OCI-LY3 (cell line): ENCODE results near the gene TLE6.

ENCODE experiments used
- H2AFZ ChIP-seq: fragments of 200-600, 300-600 bp; shearing (Covaris generic); 2 replicates; pipeline ENCODE4 v1.6.0; 2014; ENCODE audit warnings: antibody characterized with exemption, low read depth, low read length
- H3K27ac ChIP-seq: fragments of 200-600, 300-600 bp; sonication (generic); 2 replicates; pipeline ENCODE4 v1.5.1; 2014; ENCODE audit warnings: mild to moderate bottlenecking, low read length, moderate library complexity, mixed read lengths
- H3K27me3 ChIP-seq: fragments of 200-600, 300-600 bp; sonication (generic); 2 replicates; pipeline ENCODE4 v1.6.1; 2014; ENCODE audit warnings: low read depth, low read length, mixed read lengths
- H3K36me3 ChIP-seq: fragments of 200-600, 300-600 bp; sonication (generic); replicated peaks from 2 replicates; pipeline ENCODE3; 2014; ENCODE audit warnings: low read depth, low read length, mixed read lengths
- H3K4me1 ChIP-seq: fragments of 300-600, 200-600 bp; sonication (generic); 2 replicates; pipeline ENCODE4 v1.6.1; 2014; ENCODE audit warnings: low read length, mixed read lengths
- H3K4me2 ChIP-seq: fragments of 200-600, 300-600 bp; sonication (generic); 2 replicates; pipeline ENCODE4 v1.6.1; 2014; ENCODE audit warnings: low read length, mixed read lengths
- H3K4me3 ChIP-seq: fragments of 300-600, 200-600 bp; sonication (generic); 2 replicates; pipeline ENCODE4 v1.5.1; 2014; ENCODE audit warnings: antibody characterized with exemption, mild to moderate bottlenecking, low read length, moderate library complexity
- H3K79me2 ChIP-seq: fragments of 300-600, 200-600 bp; shearing (Covaris generic); 2 replicates; pipeline ENCODE4 v1.6.1; 2014; ENCODE audit warnings: mild to moderate bottlenecking, low read length, mixed read lengths
- H3K9ac ChIP-seq: fragments of 300-600, 200-600 bp; shearing (Covaris generic); 2 replicates; pipeline ENCODE4 v1.6.0; 2014; ENCODE audit warnings: mild to moderate bottlenecking, low read length, moderate library complexity
- H3K9me3 ChIP-seq: fragments of 200-600, 300-600 bp; shearing (Covaris generic); 2 replicates; pipeline ENCODE4 v1.6.1; 2014; ENCODE audit warnings: low read length, mixed read lengths; ENCODE audit not compliant: insufficient read depth
- H4K20me1 ChIP-seq: fragments of 200-600, 300-600 bp; sonication (generic); 2 replicates; pipeline ENCODE4 v1.6.1; 2016; ENCODE audit warnings: low read length, mixed read lengths; ENCODE audit not compliant: insufficient read depth
- CTCF ChIP-seq: fragments of 200-600, 300-600 bp; sonication (generic); IDR thresholded peaks from 2 replicates; pipeline ENCODE4 v1.5.1; 2014; ENCODE audit warnings: antibody characterized with exemption, low read length, low read depth
- EZH2phosphoT487 ChIP-seq: fragments of 200-600 bp; shearing (Covaris generic); IDR thresholded peaks from 2 replicates; pipeline ENCODE4 v1.6.1; 2018; ENCODE audit warnings: antibody characterized with exemption, mixed run types, low read depth

TLE6 gene

GRCh38 chr19:3017923-3018322 is 40.6 kb downstream of the TLE6 start:
- no peak overlapping the region for H2AFZ ChIP-seq
- no peaks in the 10 kb centered on the region for H3K79me2 ChIP-seq
- no peaks in the 10 kb centered on the region for H3K4me1 ChIP-seq
- TF ChIP-seq EZH2phosphoT487 (no peak), CTCF (no peak)
- H4K20me1 ChIP-seq = no peaks in the 10 kb centered on the region
- no peak overlapping the region for H3K9ac ChIP-seq
- no peak overlapping the region for H3K4me2 ChIP-seq
- H3K36me3 ChIP-seq = no peaks in the 10 kb centered on the region
- H3K4me3 ChIP-seq = no peak overlapping the region
- no peaks in the 10 kb centered on the region for H3K9me3 ChIP-seq
- H3K27me3 ChIP-seq = no peaks in the 10 kb centered on the region
- H3K27ac ChIP-seq = no peak overlapping the region

DNA sequence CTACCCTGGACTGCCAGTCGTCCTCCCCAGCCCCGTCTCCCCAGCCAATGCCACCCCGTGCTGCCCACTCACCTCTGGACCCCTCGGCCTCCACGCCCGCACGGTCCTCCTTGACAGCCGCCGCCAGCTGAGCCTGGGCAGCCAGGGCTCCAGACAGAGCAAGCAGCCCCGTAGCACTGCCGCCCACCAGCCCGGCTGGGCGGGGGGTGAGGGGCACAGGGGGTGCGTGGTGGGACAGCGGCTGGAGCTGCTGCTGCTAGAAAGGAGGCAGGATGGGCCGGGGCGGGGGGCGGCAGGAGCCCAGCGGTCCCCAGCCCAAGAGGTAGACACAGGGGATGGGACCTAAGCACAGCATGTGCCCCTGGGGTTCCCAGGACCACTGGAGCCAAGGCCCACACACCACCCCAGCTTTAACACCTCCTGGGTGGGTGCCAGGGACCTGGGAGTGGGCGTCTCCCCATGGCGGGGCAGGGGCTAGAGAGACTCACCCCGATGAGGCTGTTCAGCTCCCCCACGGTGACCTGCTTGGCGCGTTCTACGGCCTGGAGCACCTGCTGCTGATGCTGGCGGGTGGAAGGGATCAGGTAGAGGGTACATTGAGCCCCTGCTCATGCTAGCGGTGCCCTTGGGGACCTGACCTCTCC is 42.0 kb downstream of the TLE6 start:
- Histone ChIP-seq H3K4me2 (no peak overlapping the region), H3K27ac (no peak overlapping the region), H2AFZ (no peak overlapping the region), H3K4me1 (no peaks in the 10 kb centered on the region), H3K79me2 (no peaks in the 10 kb centered on the region), H3K9ac (no peak overlapping the region), H3K27me3 (peaks cover 2% of the 10 kb centered on the region), H3K9me3 (no peaks in the 10 kb centered on the region), H4K20me1 (no peaks in the 10 kb centered on the region), H3K4me3 (no peak overlapping the region), H3K36me3 (no peaks in the 10 kb centered on the region)
- no peak for TF ChIP-seq CTCF
- no peak for TF ChIP-seq EZH2phosphoT487

DNA sequence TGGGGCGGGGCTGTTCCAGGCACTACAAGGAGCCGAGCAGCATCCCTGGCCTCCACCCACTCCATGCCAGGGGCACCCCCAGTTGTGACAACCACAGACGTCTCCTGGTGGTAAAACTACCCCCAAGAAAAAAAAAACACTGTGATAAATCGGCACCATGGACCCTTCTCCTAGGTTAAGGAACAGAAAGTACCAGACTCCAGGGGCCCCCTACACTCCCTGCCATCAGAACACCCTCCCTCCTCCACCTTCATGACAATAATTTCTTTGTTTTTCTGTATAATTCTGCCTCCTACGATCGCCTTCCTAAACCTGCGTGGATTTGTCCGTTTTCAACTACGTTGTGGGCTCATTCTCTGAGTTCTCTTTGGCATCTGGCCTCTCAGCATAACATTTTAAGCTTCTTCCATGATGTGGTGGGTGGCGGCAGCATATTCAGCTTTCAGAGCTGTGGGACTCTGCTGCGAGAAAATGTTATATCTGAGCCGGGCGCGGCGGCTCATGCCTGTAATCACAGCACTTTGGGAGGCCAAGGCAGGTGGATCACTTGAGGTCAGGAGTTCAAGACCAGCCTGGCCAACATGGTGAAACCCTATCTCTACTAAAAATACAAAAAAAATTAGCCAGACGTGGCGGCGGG is 43.1 kb downstream of the TLE6 start:
- Histone ChIP-seq H4K20me1 (no peaks in the 10 kb centered on the region), H3K9me3 (no peaks in the 10 kb centered on the region), H3K27me3 (peaks cover 13% of the 10 kb centered on the region), H3K4me3 (no peak overlapping the region), H2AFZ (no peak overlapping the region), H3K79me2 (no peaks in the 10 kb centered on the region), H3K4me2 (no peak overlapping the region), H3K36me3 (no peaks in the 10 kb centered on the region), H3K9ac (no peak overlapping the region), H3K27ac (no peak overlapping the region), H3K4me1 (no peaks in the 10 kb centered on the region)
- TF ChIP-seq CTCF (no peak), EZH2phosphoT487 (no peak)

GRCh38 chr19:3024509-3024869 is 47.1 kb downstream of the TLE6 start:
- Histone ChIP-seq H3K27ac (no peak overlapping the region), H3K9ac (no peak overlapping the region), H3K4me1 (no peaks in the 10 kb centered on the region), H3K4me2 (no peak overlapping the region), H2AFZ (no peak overlapping the region), H3K4me3 (no peak overlapping the region), H3K36me3 (no peaks in the 10 kb centered on the region), H4K20me1 (no peaks in the 10 kb centered on the region), H3K79me2 (no peaks in the 10 kb centered on the region), H3K27me3 (peaks cover 44% of the 10 kb centered on the region), H3K9me3 (no peaks in the 10 kb centered on the region)
- TF ChIP-seq EZH2phosphoT487 (no peak), CTCF (no peak)
